Spleen (tissue), 7 donors: Measurements from ENCODE around the gene IL17D.

ENCODE experiments used
- CTCF ChIP-seq, 11 experiments: fragments of 200-600 bp in 7 of 11; fragments of 450-650 bp in 4 of 11; sonication (generic) in 4 of 11; IDR thresholded peaks in 8 of 11; conservative IDR thresholded peaks in 3 of 11; 1 replicate in 7 of 11; 2 replicates in 4 of 11; pipeline versions ENCODE4 v1.4.0 to v1.8.0; 2016 to 2021; ENCODE audit warnings: antibody characterized with exemption in 11 of 11, inconsistent platforms in 4 of 11, mild to moderate bottlenecking in 1 of 11
- POLR2A ChIP-seq, 3 donors: fragments of 450-650 bp; IDR thresholded peaks; one replicate each; pipeline ENCODE4 v1.5.1; 2017; ENCODE audit warnings: antibody characterized with exemption in 3 of 3, mild to moderate bottlenecking in 1 of 3
- POLR2AphosphoS5 ChIP-seq, 3 donors: sonication (generic); formaldehyde crosslinking; IDR thresholded peaks; one replicate each; pipeline ENCODE4 v1.5.1; 2017; ENCODE audit warnings: antibody characterized with exemption in 3 of 3
- donor health status: DM: no; HTN: no; CAD: no; lungs with moderate emphysema.
- donor health status: DM: no; HTN: no; CAD: no.
- donor health status: DM: no; HTN: no; CAD: no.

GRCh38 chr13:20754009-20754408, 50.5 kb downstream of the IL17D start:
- TF ChIP-seq CTCF (IDR thresholded peaks at IDR 0.05 in 8 of 11, conservative IDR thresholded peaks at IDR 0.05 in 3 of 11) (no peak), POLR2A (IDR thresholded peaks at IDR 0.05) (no peak), POLR2AphosphoS5 (IDR thresholded peaks at IDR 0.05) (no peak)
